GM18499 (cell line): ENCODE data around the gene OR1F1.
"Not testable (repeated sequence)": the region's sequence is repeated elsewhere in the genome, so short reads cannot be mapped to it uniquely, and the experiment has no call there.

ENCODE experiments used
- ATAC-seq: cut with Tn5 transposase; IDR thresholded peaks from one replicate; pipeline ENCODE4 v1.9.1; 2021; ENCODE audit warnings: moderate number of reproducible peaks; ENCODE audit not compliant: insufficient read depth, unreplicated experiment

Gene OR1F1

DNA sequence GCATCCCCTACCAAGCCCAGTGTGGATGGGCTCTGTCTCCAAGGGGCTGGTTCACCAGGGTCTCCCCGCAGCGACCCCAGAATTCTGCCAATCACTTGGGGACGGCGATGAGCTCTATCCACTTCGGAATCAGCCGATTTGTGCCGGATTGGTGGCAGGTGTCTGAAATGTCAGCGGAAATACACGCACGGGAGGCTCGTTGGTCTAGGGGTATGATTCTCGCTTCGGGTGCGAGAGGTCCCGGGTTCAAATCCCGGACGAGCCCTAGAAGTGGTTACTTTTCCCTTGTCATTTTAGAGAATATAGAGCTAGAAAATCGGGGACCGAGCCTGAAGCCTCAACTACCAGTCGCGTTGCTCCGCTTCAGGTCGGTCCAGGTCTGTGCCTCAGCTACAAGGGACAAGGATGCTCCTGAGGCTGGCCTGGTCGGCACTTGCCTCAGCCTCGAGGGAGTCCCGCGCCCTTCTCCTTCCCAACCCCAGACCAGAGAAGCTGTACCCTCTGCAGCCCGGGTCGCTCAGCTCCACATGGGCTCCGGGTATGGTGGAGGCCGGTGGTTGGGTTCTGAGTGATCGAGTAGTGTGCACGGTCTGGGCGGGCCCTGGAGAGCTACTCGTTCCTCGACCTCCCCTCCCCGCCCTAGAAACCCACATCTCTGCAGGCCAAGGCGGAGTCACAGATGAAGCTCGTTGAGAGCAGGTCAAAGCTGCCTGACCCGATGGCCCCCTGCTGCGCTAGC, 16.0 kb upstream of the OR1F1 start:
- no peak for ATAC-seq

GRCh38 chr16:3173892-3174617, 13.9 kb upstream of the OR1F1 start:
- no peak for ATAC-seq

GRCh38 chr16:3174618-3175148, 13.3 kb upstream of the OR1F1 start:
- ATAC-seq: no peak

DNA sequence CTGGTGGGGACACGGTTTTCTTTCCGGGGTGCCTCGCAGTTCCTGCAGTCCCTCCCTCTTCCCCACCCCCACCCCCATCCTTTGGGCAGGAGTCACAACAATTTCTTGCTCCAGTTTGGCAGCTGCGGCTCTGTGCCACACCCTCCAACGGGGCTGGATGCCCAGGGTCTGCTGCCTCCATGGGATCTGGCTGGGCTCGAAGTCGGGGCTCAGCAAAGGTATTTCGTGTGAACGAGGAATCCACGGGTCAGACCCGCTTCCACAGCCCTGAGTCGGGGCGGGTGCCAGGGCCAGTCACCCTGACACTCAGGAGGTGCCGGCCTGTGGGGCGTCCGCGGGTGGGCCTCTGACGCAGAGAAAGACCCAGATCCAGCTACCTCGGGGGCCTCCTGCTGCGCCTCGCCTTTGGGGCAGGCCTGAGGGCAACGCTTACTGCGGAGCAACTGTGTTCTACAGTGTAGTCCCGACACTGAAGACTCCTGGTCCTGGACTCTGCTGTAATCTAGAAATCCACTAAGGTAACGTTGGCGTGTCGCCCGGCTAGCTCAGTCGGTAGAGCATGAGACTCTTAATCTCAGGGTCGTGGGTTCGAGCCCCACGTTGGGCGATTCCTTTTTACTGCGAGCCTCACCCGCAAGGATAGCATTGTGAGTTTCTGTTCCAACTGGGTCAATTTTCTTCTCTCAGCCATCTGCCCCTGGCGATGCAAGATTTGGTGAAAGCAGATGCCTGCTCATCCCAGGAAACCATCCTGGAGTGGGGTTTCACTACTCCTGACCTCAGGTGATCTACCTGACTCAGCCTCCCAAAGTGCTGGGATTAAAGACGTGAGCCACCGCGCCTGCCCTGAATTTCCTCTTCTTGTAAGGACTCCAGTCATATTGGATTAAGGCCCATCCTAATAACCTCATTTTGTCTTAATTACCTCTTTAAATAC, 12.6 kb upstream of the OR1F1 start:
- ATAC-seq: no peak

DNA sequence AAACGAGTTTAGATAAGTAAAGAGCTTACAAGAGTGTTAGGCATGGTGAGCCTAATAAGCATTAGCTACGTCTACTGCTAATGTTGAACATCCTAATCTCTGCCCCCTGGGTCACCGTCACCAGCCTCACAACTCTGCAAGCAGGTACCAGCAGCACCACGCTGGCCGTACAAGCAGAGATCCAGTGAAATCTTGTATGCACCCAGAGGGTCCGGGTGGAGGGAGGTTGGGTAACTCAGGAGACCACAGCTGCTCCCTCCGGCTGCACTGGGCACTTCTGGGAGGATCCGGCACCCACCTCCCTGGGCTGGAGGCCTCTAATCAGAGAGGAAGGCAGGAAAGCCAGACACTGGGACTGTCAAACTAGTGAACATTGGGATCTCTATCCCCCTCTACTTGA, 8.4 kb upstream of the OR1F1 start:
- ATAC-seq: no peak

DNA sequence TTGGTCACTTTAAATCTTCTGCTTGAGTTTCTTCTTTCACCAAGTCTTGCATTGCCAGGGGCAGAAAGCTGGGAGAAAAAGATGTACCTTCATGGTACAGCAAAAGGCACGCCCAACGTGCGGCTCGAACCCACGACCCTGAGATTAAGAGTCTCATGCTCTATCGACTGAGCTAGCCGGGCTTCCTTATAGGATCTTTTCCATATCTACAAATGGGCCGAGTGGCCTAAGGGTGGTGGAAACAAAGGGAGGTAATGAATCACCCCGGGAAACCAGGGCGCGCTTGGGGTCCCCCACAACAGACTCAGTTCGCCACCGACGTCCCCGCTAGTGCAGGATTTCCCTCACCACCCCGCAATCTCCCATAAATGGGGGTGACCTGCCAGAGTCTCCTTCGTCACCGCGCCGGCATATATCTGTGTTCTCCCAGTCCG, 7.5 kb upstream of the OR1F1 start:
- no peak for ATAC-seq

DNA sequence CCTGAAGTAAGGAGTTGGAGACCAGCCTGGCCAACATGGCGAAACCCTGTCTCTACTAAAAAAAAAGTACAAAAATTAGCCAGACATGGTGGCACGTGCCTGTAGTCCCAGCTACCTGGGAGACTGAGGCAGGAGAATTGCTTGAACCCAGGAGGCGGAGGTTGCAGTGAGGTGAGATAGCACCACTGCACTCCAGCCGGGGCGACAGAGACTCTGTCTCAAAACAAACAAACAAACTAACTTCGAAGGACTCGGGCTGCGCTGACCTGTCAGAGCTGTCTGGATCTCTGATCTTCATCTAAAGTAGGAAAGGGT, 5.8 kb upstream of the OR1F1 start:
- not testable (repeated sequence) for ATAC-seq

GRCh38 chr16:3182608-3183444, 5.2 kb upstream of the OR1F1 start:
- no peak for ATAC-seq

- ATAC-seq: no peak
Measured at GRCh38 chr16:3183445-3184139, 4.4 kb upstream of the OR1F1 start.

- no peak for ATAC-seq
Measured at GRCh38 chr16:3186946-3187690, 886 bp upstream of the OR1F1 start.

DNA sequence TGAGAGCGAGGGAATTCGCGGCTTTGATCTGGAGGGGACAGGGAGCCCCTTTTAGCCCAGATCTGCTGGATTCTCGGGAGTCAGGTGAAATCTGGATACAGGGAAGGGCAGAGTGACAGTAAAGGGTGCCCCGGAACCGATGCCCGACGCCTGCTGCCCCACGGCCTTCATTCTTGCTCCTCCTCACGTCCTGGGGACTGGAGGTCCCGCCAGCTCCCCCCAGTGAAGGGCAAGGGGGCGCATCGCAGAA, 596 bp downstream of the OR1F1 start:
- no peak for ATAC-seq

- ATAC-seq: no peak
Measured at GRCh38 chr16:3188925-3189825, 1.2 kb downstream of the OR1F1 start.

GRCh38 chr16:3189869-3190268, 1.9 kb downstream of the OR1F1 start:
- ATAC-seq: no peak

GRCh38 chr16:3190949-3191353, 2.9 kb downstream of the OR1F1 start:
- ATAC-seq: no peak

GRCh38 chr16:3192476-3193019, 4.5 kb downstream of the OR1F1 start:
- ATAC-seq: no peak

- ATAC-seq: no peak
Measured at GRCh38 chr16:3193221-3194212, 5.5 kb downstream of the OR1F1 start.
